MM.1S (cell line): Measurements from ENCODE around the gene MUC13.
"Not testable (repeated sequence)": the region's sequence is repeated elsewhere in the genome, so short reads cannot be mapped to it uniquely, and the experiment has no call there.

Source experiments
- DNase-seq: peaks from one replicate; pipeline ENCODE4 v3.0.0-alpha.2; 2015
- H2AFZ ChIP-seq: fragments of 300-600 bp; sonication (generic); 2 replicates; pipeline ENCODE4 v1.6.0; 2016; ENCODE audit warnings: antibody characterized with exemption, low read length
- H3F3A ChIP-seq: fragments of 300-600 bp; sonication (generic); 2 replicates; pipeline ENCODE4 v1.6.1; 2016; ENCODE audit warnings: mild to moderate bottlenecking, antibody characterized with exemption, low read length, moderate library complexity, mixed read lengths; ENCODE audit not compliant: insufficient read depth
- H3K27ac ChIP-seq: fragments of 300-600 bp; sonication (generic); 2 replicates; pipeline ENCODE4 v1.5.1; 2016; ENCODE audit warnings: mild to moderate bottlenecking, low read length
- H3K27me3 ChIP-seq: fragments of 300-600 bp; sonication (generic); replicated peaks from 2 replicates; pipeline ENCODE4 v1.6.0; 2016; ENCODE audit warnings: low read length; ENCODE audit not compliant: insufficient read depth
- H3K36me3 ChIP-seq: fragments of 300-600 bp; sonication (generic); replicated peaks from 2 replicates; pipeline ENCODE4 v1.6.1; 2016; ENCODE audit warnings: mild to moderate bottlenecking, low read length, mixed read lengths; ENCODE audit not compliant: insufficient read depth
- H3K4me1 ChIP-seq: fragments of 300-600 bp; sonication (generic); 2 replicates; pipeline ENCODE4 v1.6.1; 2016; ENCODE audit warnings: low read length, mixed read lengths
- H3K4me2 ChIP-seq: fragments of 300-600 bp; sonication (generic); 2 replicates; pipeline ENCODE4 v1.6.0; 2016; ENCODE audit warnings: low read depth, low read length
- H3K4me3 ChIP-seq: fragments of 300-600 bp; sonication (generic); 2 replicates; pipeline ENCODE4 v1.5.1; 2016; ENCODE audit warnings: low read length, mixed read lengths
- H3K79me2 ChIP-seq: fragments of 300-600 bp; sonication (generic); 2 replicates; pipeline ENCODE4 v1.6.1; 2016; ENCODE audit warnings: mixed run types, low read length, mixed read lengths
- H3K9ac ChIP-seq: fragments of 300-600 bp; sonication (generic); 2 replicates; pipeline ENCODE4 v1.6.1; 2016; ENCODE audit warnings: low read length, mixed read lengths
- H3K9me2 ChIP-seq: fragments of 300-600 bp; sonication (generic); replicated peaks from 2 replicates; pipeline ENCODE4 v1.6.1; 2016; ENCODE audit warnings: mild to moderate bottlenecking, low read length, mixed read lengths; ENCODE audit not compliant: insufficient read depth
- H3K9me3 ChIP-seq: fragments of 300-600 bp; sonication (generic); replicated peaks from 2 replicates; pipeline ENCODE4 v1.6.1; 2016; ENCODE audit warnings: mild to moderate bottlenecking, low read length, mixed read lengths; ENCODE audit not compliant: insufficient read depth
- H4K20me1 ChIP-seq: fragments of 300-600 bp; sonication (generic); 2 replicates; pipeline ENCODE4 v1.6.1; 2016; ENCODE audit warnings: mild to moderate bottlenecking, low read length, moderate library complexity, mixed read lengths; ENCODE audit not compliant: insufficient read depth
- CTCF ChIP-seq: fragments of 300-600 bp; sonication (generic); IDR thresholded peaks from 2 replicates; pipeline ENCODE4 v1.5.1; 2016; ENCODE audit warnings: antibody characterized with exemption, low read length, mixed read lengths
- EZH2 ChIP-seq: fragments of 300-600 bp; sonication (generic); optimal IDR thresholded peaks from 2 replicates; pipeline ENCODE3; 2017; ENCODE audit warnings: low read depth, mild to moderate bottlenecking, antibody characterized with exemption, low read length, mixed read lengths
- EZH2phosphoT487 ChIP-seq: fragments of 300-600 bp; sonication (generic); IDR thresholded peaks from 2 replicates; pipeline ENCODE4 v1.6.1; 2018; ENCODE audit warnings: antibody characterized with exemption, low read length

MUC13 gene

DNA sequence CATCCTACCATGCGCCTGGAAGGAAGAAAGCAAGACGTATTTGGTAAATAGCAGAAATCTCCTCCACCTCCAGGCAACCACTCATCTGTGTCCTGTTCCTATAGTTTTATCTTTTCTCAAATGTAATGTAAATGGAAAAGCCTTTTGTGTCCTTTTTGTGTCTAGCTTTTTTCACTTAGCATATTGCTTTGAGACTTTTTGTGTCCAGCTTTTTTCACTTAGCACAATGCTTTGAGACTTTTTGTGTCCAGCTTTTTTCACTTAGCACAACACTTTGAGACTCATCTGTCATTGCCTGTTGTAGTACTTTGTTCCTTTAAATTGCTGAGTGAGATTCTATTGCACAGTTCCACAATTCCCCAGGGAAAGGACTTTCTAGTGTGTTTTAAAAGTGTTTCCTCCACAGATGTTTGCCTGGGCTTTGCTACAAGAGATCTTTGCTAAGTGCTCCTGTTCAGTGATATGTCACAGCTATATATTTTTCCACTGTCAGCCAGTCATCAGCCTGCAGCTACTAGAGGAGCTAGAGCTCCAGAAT, 27.9 kb upstream of the MUC13 start:
- no peaks in the 10 kb centered on the region for H3K4me1 ChIP-seq
- H3K79me2 ChIP-seq = no peaks in the 10 kb centered on the region
- no peak overlapping the region for H3K4me3 ChIP-seq
- DNase-seq = no peak
- no peaks in the 10 kb centered on the region for H3F3A ChIP-seq
- no peaks in the 10 kb centered on the region for H3K9me3 ChIP-seq
- H3K9me2 ChIP-seq = no peaks in the 10 kb centered on the region
- TF ChIP-seq CTCF (no peak), EZH2 (no peak), EZH2phosphoT487 (no peak)
- H3K9ac ChIP-seq = no peak overlapping the region
- no peak overlapping the region for H3K27ac ChIP-seq
- no peak overlapping the region for H3K4me2 ChIP-seq
- H4K20me1 ChIP-seq = no peaks in the 10 kb centered on the region
- H2AFZ ChIP-seq = no peak overlapping the region
- H3K27me3 ChIP-seq = no peaks in the 10 kb centered on the region
- no peaks in the 10 kb centered on the region for H3K36me3 ChIP-seq

DNA sequence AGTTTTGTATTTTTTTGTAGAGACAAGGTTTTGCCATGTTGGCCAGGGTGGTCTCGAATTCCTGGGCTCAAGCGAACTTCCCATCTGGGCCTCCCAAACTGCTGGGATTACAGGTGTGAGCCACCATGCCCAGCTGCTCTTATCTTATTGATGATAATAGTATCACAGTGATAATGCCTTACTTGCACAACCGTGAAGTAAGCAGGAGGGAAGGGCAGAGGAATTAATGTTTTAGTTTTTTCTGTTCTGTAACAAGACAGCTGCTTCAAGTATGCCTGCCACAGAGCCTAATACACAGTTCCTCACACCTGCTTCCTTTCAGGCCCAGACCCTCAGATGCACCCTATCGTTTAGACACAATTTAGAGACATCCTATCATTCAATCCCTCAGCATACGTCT, 26.1 kb upstream of the MUC13 start:
- no peak overlapping the region for H3K4me2 ChIP-seq

GRCh38 chr3:124960105-124960504, 25.6 kb upstream of the MUC13 start:
- Histone ChIP-seq H3K9ac (no peak overlapping the region), H3K9me2 (no peaks in the 10 kb centered on the region), H3K9me3 (no peaks in the 10 kb centered on the region), H3K4me1 (no peaks in the 10 kb centered on the region), H3K79me2 (no peaks in the 10 kb centered on the region), H3K4me2 (no peak overlapping the region), H3K4me3 (no peak overlapping the region), H3K36me3 (no peaks in the 10 kb centered on the region), H2AFZ (no peak overlapping the region), H3K27ac (no peak overlapping the region), H3F3A (no peaks in the 10 kb centered on the region), H4K20me1 (no peaks in the 10 kb centered on the region), H3K27me3 (no peaks in the 10 kb centered on the region)
- DNase-seq = no peak
- TF ChIP-seq EZH2 (no peak), CTCF (no peak), EZH2phosphoT487 (no peak)

More for the DNA sequence above, 26.1 kb upstream of the MUC13 start:
- Histone ChIP-seq H3K27ac (no peak overlapping the region), H3F3A (no peaks in the 10 kb centered on the region), H3K9ac (no peak overlapping the region), H3K4me1 (no peaks in the 10 kb centered on the region), H2AFZ (no peak overlapping the region), H3K9me2 (no peaks in the 10 kb centered on the region), H4K20me1 (no peaks in the 10 kb centered on the region), H3K36me3 (no peaks in the 10 kb centered on the region), H3K9me3 (no peaks in the 10 kb centered on the region), H3K79me2 (no peaks in the 10 kb centered on the region), H3K4me3 (no peak overlapping the region), H3K27me3 (no peaks in the 10 kb centered on the region)
- DNase-seq = no peak
- no peak for TF ChIP-seq CTCF
- no peak for TF ChIP-seq EZH2
- TF ChIP-seq EZH2phosphoT487 = no peak

GRCh38 chr3:124957951-124958350, 23.4 kb upstream of the MUC13 start:
- not testable (repeated sequence) for H3K36me3 ChIP-seq, H3K27ac ChIP-seq, H3K4me3 ChIP-seq, H2AFZ ChIP-seq, H3K4me2 ChIP-seq, H3K9ac ChIP-seq, H3K9me3 ChIP-seq, H3K9me2 ChIP-seq, H3K4me1 ChIP-seq, H3K27me3 ChIP-seq, DNase-seq, H3K79me2 ChIP-seq, H3F3A ChIP-seq, H4K20me1 ChIP-seq
